ENCODE data around the gene LRIT2.

LRIT2 gene

GRCh38 chr10:84232376-84232775 lies 7.0 kb upstream of the LRIT2 start:
- H3K4me3 ChIP-seq, result no peak overlapping the region
- no peak for TF ChIP-seq CTCF (IDR thresholded peaks at IDR 0.05)
- no peak overlapping the region for H3K27ac ChIP-seq
- intact Hi-C loops (cut with DNase I; ENCODE audit: low total_unique reads), result no loop called here
- peaks cover 0 to 16% of the 10 kb centered on the region in 2 donors for H3K27me3 ChIP-seq
- H3K36me3 ChIP-seq, result no peaks in the 10 kb centered on the region
- no peaks in the 10 kb centered on the region for H3K9me3 ChIP-seq
- H3K4me1 ChIP-seq, result peaks cover 0 to 5% (median 3%) of the 10 kb centered on the region in 4 donors
- DNase-seq, result peak in 1 of 2 donors; percentile 46

GRCh38 chr10:84230359-84230758 lies 5.0 kb upstream of the LRIT2 start:
- peak; percentile 64 to 68 for DNase-seq
- Histone ChIP-seq H3K27me3 (peaks cover 0 to 7% of the 10 kb centered on the region in 2 donors), H3K4me1 (peaks cover 0 to 5% (median 3%) of the 10 kb centered on the region in 4 donors), H3K27ac (no peak overlapping the region), H3K9me3 (no peaks in the 10 kb centered on the region), H3K36me3 (no peaks in the 10 kb centered on the region), H3K4me3 (no peak overlapping the region)
- no peak for TF ChIP-seq CTCF (IDR thresholded peaks at IDR 0.05)
- intact Hi-C loops (cut with DNase I; ENCODE audit: low total_unique reads), result no loop called here

GRCh38 chr10:84227810-84228209 lies 2.5 kb upstream of the LRIT2 start:
- Histone ChIP-seq H3K36me3 (no peaks in the 10 kb centered on the region), H3K27me3 (peaks cover 0 to 11% of the 10 kb centered on the region in 2 donors), H3K27ac (no peak overlapping the region), H3K4me3 (no peak overlapping the region), H3K9me3 (no peaks in the 10 kb centered on the region), H3K4me1 (peaks cover 0 to 5% (median 3%) of the 10 kb centered on the region in 4 donors)
- no peak for TF ChIP-seq CTCF (IDR thresholded peaks at IDR 0.05)
- peak in 1 of 2 donors; percentile 31 for DNase-seq
- intact Hi-C loops (cut with DNase I; ENCODE audit: low total_unique reads), result no loop called here

- no peak for TF ChIP-seq CTCF (IDR thresholded peaks at IDR 0.05)
- H3K36me3 ChIP-seq, result no peaks in the 10 kb centered on the region
- H3K4me1 ChIP-seq, result peaks cover 0 to 5% (median 3%) of the 10 kb centered on the region in 4 donors
- no peak overlapping the region for H3K27ac ChIP-seq
- no peaks in the 10 kb centered on the region for H3K9me3 ChIP-seq
- intact Hi-C loops (cut with DNase I; ENCODE audit: low total_unique reads), result no loop called here
- no peak for DNase-seq
- peaks cover 0 to 19% of the 10 kb centered on the region in 2 donors for H3K27me3 ChIP-seq
- no peak overlapping the region for H3K4me3 ChIP-seq
Measured at GRCh38 chr10:84226616-84227015, 1.3 kb upstream of the LRIT2 start.

- no peaks in the 10 kb centered on the region for H3K9me3 ChIP-seq
- DNase-seq, result peak in 1 of 2 donors; percentile 32
- intact Hi-C loops (cut with DNase I; ENCODE audit: low total_unique reads), result no loop called here
Measured at GRCh38 chr10:84224411-84225028, 824 bp downstream of the LRIT2 start.

More at GRCh38 chr10:84224411-84225028, 824 bp downstream of the LRIT2 start:
- Histone ChIP-seq H3K36me3 (no peaks in the 10 kb centered on the region), H3K4me1 (no peaks in the 10 kb centered on the region), H3K27me3 (peaks cover 0 to 24% of the 10 kb centered on the region in 2 donors), H3K27ac (no peak overlapping the region), H3K4me3 (no peak overlapping the region)
- TF ChIP-seq CTCF (IDR thresholded peaks at IDR 0.05), result no peak

Measured in tibial artery (tissue), 4 donors.